ENCODE results near the gene MPL. TPM values are rescaled to one million over a fixed set of nuclear protein-coding genes. Genes with fewer than 3 reads are reported as not detected.

The MPL gene
- total RNA-seq, 1 experiment from 2014 or later: not detected

DNA sequence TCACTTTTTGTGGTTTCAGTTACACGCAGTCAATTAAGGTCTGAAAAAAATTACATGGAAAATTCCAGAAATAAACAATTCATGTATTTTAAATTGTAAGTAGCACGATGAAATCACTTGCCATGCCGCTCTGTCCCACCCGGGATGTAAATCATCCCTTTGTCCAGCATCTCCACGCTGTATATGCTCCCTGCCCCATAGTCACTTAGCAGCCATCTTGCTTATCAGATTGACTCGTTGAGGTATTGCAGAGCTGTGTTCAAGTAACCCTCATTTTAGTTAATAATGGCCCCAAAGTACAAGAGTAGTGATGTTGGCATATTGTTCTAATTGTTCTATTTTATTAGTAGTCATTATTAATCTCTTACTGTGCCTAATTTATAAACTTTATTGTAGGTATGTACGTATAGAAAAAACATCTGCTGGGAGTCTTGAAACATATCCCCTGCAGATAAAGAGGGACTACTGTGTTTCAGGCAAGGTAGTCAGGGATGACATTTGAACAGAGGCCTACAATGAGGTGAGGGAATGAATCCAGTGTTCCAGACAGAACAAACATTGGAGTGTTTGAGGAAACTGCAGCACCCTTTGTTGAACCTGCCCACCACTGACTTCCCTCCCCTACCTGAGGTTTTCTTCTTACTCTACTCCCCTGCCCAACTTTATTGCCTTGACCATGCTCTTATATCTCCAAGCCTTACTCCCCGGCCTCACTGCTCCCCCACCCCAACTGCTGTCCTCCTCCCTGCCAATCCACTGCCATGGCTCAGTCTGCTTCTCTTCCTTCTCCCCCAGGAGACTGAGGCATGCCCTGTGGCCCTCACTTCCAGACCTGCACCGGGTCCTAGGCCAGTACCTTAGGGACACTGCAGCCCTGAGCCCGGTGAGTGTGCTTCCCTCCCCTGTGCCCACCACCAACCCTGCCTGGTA, 14.1 kb downstream of the MPL start:
- peaks cover 7% of the 10 kb centered on the region for H3K4me1 ChIP-seq (ENCODE audit: low read length)
- H3K4me2 ChIP-seq (ENCODE audit: low read depth, low read length, poor library complexity, severe bottlenecking): no peak overlapping the region
- no peak overlapping the region for H3K27ac ChIP-seq (ENCODE audit: low read length)
- no peak overlapping the region for H3K4me3 ChIP-seq (ENCODE audit: low read length)
- no peaks in the 10 kb centered on the region for H3K9me2 ChIP-seq (replicated peaks; ENCODE audit: insufficient read depth, low read length)
- no peaks in the 10 kb centered on the region for H3K79me2 ChIP-seq (ENCODE audit: low read length)
- no peaks in the 10 kb centered on the region for H3K27me3 ChIP-seq (ENCODE audit: low read length)
- no peak overlapping the region for H3K9ac ChIP-seq (ENCODE audit: low read length)
- H3K36me3 ChIP-seq (ENCODE audit: insufficient read depth, low read length): no peaks in the 10 kb centered on the region
- no peaks in the 10 kb centered on the region for H3K9me3 ChIP-seq (ENCODE audit: low read length)
- no peak for DNase-seq
- H2AFZ ChIP-seq (ENCODE audit: low read length): no peak overlapping the region
- no peaks in the 10 kb centered on the region for H4K20me1 ChIP-seq (ENCODE audit: insufficient read depth, low read depth, low read length)

DNA sequence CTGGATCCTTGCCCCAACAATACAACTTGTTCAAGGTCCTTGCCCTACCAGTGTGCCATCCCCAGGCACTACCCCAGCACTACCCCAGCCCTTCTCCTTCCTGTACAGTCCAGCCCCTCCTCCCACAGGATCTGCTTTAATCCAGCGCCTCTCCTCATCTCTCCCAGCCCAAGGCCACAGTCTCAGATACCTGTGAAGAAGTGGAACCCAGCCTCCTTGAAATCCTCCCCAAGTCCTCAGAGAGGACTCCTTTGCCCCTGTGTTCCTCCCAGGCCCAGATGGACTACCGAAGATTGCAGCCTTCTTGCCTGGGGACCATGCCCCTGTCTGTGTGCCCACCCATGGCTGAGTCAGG, 14.7 kb downstream of the MPL start:
- H3K9me3 ChIP-seq (ENCODE audit: low read length): no peaks in the 10 kb centered on the region
- no peak overlapping the region for H3K4me3 ChIP-seq (ENCODE audit: low read length)
- H3K9ac ChIP-seq (ENCODE audit: low read length): no peak overlapping the region
- H2AFZ ChIP-seq (ENCODE audit: low read length): no peak overlapping the region
- no peak overlapping the region for H3K27ac ChIP-seq (ENCODE audit: low read length)
- no peak for DNase-seq
- no peak overlapping the region for H3K4me2 ChIP-seq (ENCODE audit: low read depth, low read length, poor library complexity, severe bottlenecking)
- no peaks in the 10 kb centered on the region for H3K9me2 ChIP-seq (replicated peaks; ENCODE audit: insufficient read depth, low read length)
- no peaks in the 10 kb centered on the region for H3K36me3 ChIP-seq (ENCODE audit: insufficient read depth, low read length)
- no peaks in the 10 kb centered on the region for H4K20me1 ChIP-seq (ENCODE audit: insufficient read depth, low read depth, low read length)
- H3K79me2 ChIP-seq (ENCODE audit: low read length): no peaks in the 10 kb centered on the region
- peaks cover 7% of the 10 kb centered on the region for H3K4me1 ChIP-seq (ENCODE audit: low read length)
- no peaks in the 10 kb centered on the region for H3K27me3 ChIP-seq (ENCODE audit: low read length)

DNA sequence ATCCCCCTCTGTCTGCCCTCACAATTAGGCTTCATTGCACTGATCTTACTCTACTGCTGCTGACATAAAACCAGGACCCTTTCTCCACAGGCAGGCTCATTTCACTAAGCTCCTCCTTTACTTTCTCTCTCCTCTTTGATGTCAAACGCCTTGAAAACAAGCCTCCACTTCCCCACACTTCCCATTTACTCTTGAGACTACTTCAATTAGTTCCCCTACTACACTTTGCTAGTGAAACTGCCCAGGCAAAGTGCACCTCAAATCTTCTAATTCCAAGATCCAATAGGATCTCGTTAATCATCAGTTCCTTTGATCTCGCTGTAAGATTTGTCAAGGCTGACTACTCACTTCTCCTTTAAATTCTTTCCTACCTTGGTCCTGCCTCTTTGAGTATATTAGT, 15.3 kb downstream of the MPL start:
- no peaks in the 10 kb centered on the region for H3K36me3 ChIP-seq (ENCODE audit: insufficient read depth, low read length)
- no peak overlapping the region for H2AFZ ChIP-seq (ENCODE audit: low read length)
- no peak overlapping the region for H3K4me3 ChIP-seq (ENCODE audit: low read length)
- no peak overlapping the region for H3K9ac ChIP-seq (ENCODE audit: low read length)
- DNase-seq: no peak
- no peak overlapping the region for H3K27ac ChIP-seq (ENCODE audit: low read length)
- peaks cover 9% of the 10 kb centered on the region for H3K4me1 ChIP-seq (ENCODE audit: low read length)
- H3K27me3 ChIP-seq (ENCODE audit: low read length): no peaks in the 10 kb centered on the region
- no peaks in the 10 kb centered on the region for H4K20me1 ChIP-seq (ENCODE audit: insufficient read depth, low read depth, low read length)
- no peaks in the 10 kb centered on the region for H3K9me2 ChIP-seq (replicated peaks; ENCODE audit: insufficient read depth, low read length)
- no peaks in the 10 kb centered on the region for H3K9me3 ChIP-seq (ENCODE audit: low read length)
- no peaks in the 10 kb centered on the region for H3K79me2 ChIP-seq (ENCODE audit: low read length)
- no peak overlapping the region for H3K4me2 ChIP-seq (ENCODE audit: low read depth, low read length, poor library complexity, severe bottlenecking)

DNA sequence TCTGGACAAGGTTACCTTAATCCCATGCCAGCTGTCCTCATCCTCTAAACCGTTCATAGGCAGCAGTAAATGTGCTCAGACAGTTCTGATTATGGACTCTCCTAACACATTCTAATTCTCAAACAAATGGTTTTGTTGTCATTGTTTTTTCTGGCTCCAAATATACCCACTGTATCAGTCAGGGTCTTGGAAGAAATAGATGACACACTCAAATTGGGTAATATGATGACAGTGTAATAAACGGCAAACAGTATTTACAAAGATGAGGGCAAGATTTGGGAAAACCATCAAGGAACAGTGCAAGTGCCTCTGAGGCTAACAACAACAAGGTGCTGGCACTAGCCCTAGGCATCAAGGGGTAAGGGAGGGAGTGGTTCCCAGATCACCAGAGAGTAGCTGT, 16.9 kb downstream of the MPL start:
- Histone ChIP-seq H3K27me3 (ENCODE audit: low read length) (no peaks in the 10 kb centered on the region), H3K9me3 (ENCODE audit: low read length) (no peaks in the 10 kb centered on the region), H3K27ac (ENCODE audit: low read length) (no peak overlapping the region), H3K9me2 (replicated peaks; ENCODE audit: insufficient read depth, low read length) (no peaks in the 10 kb centered on the region), H3K4me3 (ENCODE audit: low read length) (no peak overlapping the region), H3K9ac (ENCODE audit: low read length) (no peak overlapping the region), H3K79me2 (ENCODE audit: low read length) (peaks cover 7% of the 10 kb centered on the region), H2AFZ (ENCODE audit: low read length) (no peak overlapping the region), H3K4me2 (ENCODE audit: low read depth, low read length, poor library complexity, severe bottlenecking) (no peak overlapping the region), H3K36me3 (ENCODE audit: insufficient read depth, low read length) (peaks cover 4% of the 10 kb centered on the region; the same call in 1 of the 2 replicates), H4K20me1 (ENCODE audit: insufficient read depth, low read depth, low read length) (no peaks in the 10 kb centered on the region), H3K4me1 (ENCODE audit: low read length) (peaks cover 13% of the 10 kb centered on the region)
- DNase-seq: no peak

DNA sequence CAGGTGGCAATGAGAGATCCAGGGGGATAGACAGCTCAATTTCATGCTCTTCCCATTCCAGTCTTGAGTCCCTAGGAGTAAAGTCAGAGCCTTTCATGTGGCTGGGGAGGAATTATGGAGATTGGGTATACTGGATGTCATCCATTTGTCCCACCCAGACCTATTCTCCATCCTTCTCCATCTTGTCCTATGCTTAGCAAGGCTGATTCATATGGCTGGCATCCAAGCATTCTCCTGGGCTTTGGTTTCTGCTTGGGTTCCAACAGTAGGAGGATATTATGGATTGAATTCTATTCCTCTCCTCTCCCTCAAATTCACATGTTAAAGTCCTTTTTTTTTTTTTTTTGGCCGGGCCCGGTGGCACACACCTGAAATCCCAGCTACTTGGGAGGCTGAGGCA, 17.3 kb downstream of the MPL start:
- H2AFZ ChIP-seq (ENCODE audit: low read length): no peak overlapping the region
- no peak overlapping the region for H3K9ac ChIP-seq (ENCODE audit: low read length)
- no peaks in the 10 kb centered on the region for H3K9me3 ChIP-seq (ENCODE audit: low read length)
- H3K36me3 ChIP-seq (ENCODE audit: insufficient read depth, low read length): peaks cover 9% of the 10 kb centered on the region
- H3K79me2 ChIP-seq (ENCODE audit: low read length): peaks cover 12% of the 10 kb centered on the region
- H3K4me2 ChIP-seq (ENCODE audit: low read depth, low read length, poor library complexity, severe bottlenecking): no peak overlapping the region
- no peaks in the 10 kb centered on the region for H3K27me3 ChIP-seq (ENCODE audit: low read length)
- no peak for DNase-seq
- H3K4me3 ChIP-seq (ENCODE audit: low read length): no peak overlapping the region
- H3K9me2 ChIP-seq (replicated peaks; ENCODE audit: insufficient read depth, low read length): no peaks in the 10 kb centered on the region
- H3K27ac ChIP-seq (ENCODE audit: low read length): no peak overlapping the region
- peaks cover 4% of the 10 kb centered on the region for H4K20me1 ChIP-seq (ENCODE audit: insufficient read depth, low read depth, low read length)
- peaks cover 13% of the 10 kb centered on the region for H3K4me1 ChIP-seq (ENCODE audit: low read length)

DNA sequence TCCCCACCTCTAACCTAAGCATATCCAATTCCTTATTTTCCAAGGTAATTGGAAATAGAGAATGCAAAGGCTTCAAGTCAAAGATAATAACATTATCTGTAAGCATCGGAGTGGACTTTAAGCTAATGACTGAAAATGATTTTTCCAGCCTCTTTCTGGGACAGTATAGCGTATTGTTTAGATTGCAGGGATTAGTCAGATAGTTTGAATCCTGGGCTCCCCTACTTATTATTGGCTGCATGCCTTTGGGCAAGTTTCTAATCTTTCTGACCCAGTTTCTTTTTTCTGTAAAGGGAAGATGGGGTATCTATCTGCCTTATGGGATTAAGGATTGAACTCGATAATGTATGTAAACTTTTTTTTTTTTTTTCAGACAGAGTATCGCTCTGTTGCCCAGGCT, 19.6 kb downstream of the MPL start:
- no peak for DNase-seq
- Histone ChIP-seq H3K9me2 (replicated peaks; ENCODE audit: insufficient read depth, low read length) (no peaks in the 10 kb centered on the region), H4K20me1 (ENCODE audit: insufficient read depth, low read depth, low read length) (peaks cover 9% of the 10 kb centered on the region), H3K4me3 (ENCODE audit: low read length) (no peak overlapping the region), H3K9me3 (ENCODE audit: low read length) (no peaks in the 10 kb centered on the region), H3K36me3 (ENCODE audit: insufficient read depth, low read length) (peaks cover 32% of the 10 kb centered on the region), H3K9ac (ENCODE audit: low read length) (no peak overlapping the region), H2AFZ (ENCODE audit: low read length) (no peak overlapping the region), H3K79me2 (ENCODE audit: low read length) (peaks cover 28% of the 10 kb centered on the region), H3K27me3 (ENCODE audit: low read length) (no peaks in the 10 kb centered on the region), H3K4me2 (ENCODE audit: low read depth, low read length, poor library complexity, severe bottlenecking) (no peak overlapping the region), H3K27ac (ENCODE audit: low read length) (no peak overlapping the region), H3K4me1 (ENCODE audit: low read length) (peaks cover 31% of the 10 kb centered on the region)

DNA sequence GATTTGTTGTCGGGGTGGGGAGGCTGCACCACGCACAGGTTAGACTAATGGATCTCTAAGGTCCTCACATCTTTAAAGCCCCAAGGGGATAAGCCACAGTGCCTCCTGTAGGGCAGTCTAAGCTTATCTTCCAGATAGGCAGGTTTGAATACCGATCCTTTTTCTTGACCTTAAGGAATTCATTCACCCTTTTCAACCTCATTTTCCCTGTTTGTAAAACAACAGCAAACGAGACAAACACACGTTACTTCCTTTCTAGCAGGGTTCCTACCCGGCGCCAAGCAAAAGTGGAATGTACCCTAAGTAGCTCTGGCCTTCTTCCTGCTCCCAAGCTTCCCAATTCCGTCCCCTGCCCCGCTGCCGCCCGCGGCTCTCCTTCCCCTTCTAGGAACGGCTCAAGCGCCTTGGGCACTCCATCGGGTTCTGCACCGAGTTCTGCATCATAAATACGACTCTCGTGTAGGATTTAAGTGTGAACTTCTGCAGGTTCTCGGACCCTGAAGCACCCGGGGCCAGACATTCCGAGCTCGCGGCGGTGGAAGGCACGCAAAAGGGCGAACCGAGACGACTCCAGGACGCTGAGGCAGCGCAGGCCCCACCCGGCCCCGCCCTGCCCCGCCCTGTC, 20.6 kb downstream of the MPL start:
- H3K9ac ChIP-seq (ENCODE audit: low read length): peak overlapping the region; percentile 96
- no peaks in the 10 kb centered on the region for H3K9me2 ChIP-seq (replicated peaks; ENCODE audit: insufficient read depth, low read length)
- DNase-seq: peak; percentile 70
- no peaks in the 10 kb centered on the region for H3K9me3 ChIP-seq (ENCODE audit: low read length)
- no peaks in the 10 kb centered on the region for H3K27me3 ChIP-seq (ENCODE audit: low read length)
- peaks cover 9% of the 10 kb centered on the region for H4K20me1 ChIP-seq (ENCODE audit: insufficient read depth, low read depth, low read length)
- H3K36me3 ChIP-seq (ENCODE audit: insufficient read depth, low read length): peaks cover 32% of the 10 kb centered on the region
- H3K27ac ChIP-seq (ENCODE audit: low read length): peak overlapping the region; percentile 64
- H3K4me2 ChIP-seq (ENCODE audit: low read depth, low read length, poor library complexity, severe bottlenecking): peak overlapping the region; percentile 100
- peak overlapping the region; percentile 98 for H3K4me3 ChIP-seq (ENCODE audit: low read length)
- peaks cover 31% of the 10 kb centered on the region for H3K4me1 ChIP-seq (ENCODE audit: low read length)
- H3K79me2 ChIP-seq (ENCODE audit: low read length): peaks cover 28% of the 10 kb centered on the region
- H2AFZ ChIP-seq (ENCODE audit: low read length): peak overlapping the region; percentile 99
